Vagina (tissue), 2 donors: Measurements from ENCODE around the gene EPHB1. TPM values are rescaled to one million over a fixed set of nuclear protein-coding genes. Genes with fewer than 3 reads are reported as not detected.

ENCODE experiments used
- DNase-seq, 2 donors: peaks; one replicate each; pipeline ENCODE4 v3.0.0-alpha.2; 2017; ENCODE audit errors: extremely low spot score in 2 of 2
- H3K27ac ChIP-seq: fragments of 200-600 bp; sonication (generic); one replicate; pipeline ENCODE4 v1.5.1; 2019
- H3K27me3 ChIP-seq: fragments of 200-600 bp; sonication (generic); one replicate; pipeline ENCODE4 v1.5.1; 2019
- H3K36me3 ChIP-seq, 2 donors: fragments of 200-600 bp; sonication (generic); one replicate each; pipeline ENCODE4 v1.5.1; 2017 to 2019
- H3K4me1 ChIP-seq: fragments of 200-600 bp; sonication (generic); one replicate; pipeline ENCODE4 v1.5.1; 2019
- H3K4me3 ChIP-seq, 2 donors: fragments of 200-600 bp; sonication (generic); 1 replicate in 1 of 2; 2 replicates in 1 of 2; pipeline ENCODE4 v1.5.1; 2016 to 2019
- H3K9me3 ChIP-seq: fragments of 200-600 bp; sonication (generic); one replicate; pipeline ENCODE4 v1.5.1; 2019
- CTCF ChIP-seq, 3 experiments: fragments of 450-650 bp in 2 of 3; fragments of 200-600 bp in 1 of 3; sonication (generic) in 1 of 3; IDR thresholded peaks; one replicate each; pipeline ENCODE4 v1.5.1; 2017 to 2019; ENCODE audit warnings: antibody characterized with exemption in 3 of 3, mild to moderate bottlenecking in 2 of 3, moderate library complexity in 2 of 3
- POLR2A ChIP-seq, 2 donors: fragments of 450-650 bp; IDR thresholded peaks; one replicate each; pipeline ENCODE4 v1.6.1; 2017; ENCODE audit warnings: antibody characterized with exemption in 2 of 2, mild to moderate bottlenecking in 2 of 2, moderate library complexity in 2 of 2
- POLR2AphosphoS5 ChIP-seq, 2 donors: sonication (generic); formaldehyde crosslinking; IDR thresholded peaks; one replicate each; pipeline ENCODE4 v1.9.0; 2017; ENCODE audit warnings: antibody characterized with exemption in 2 of 2, mild to moderate bottlenecking in 2 of 2, low read depth in 1 of 2; ENCODE audit not compliant: insufficient read depth in 1 of 2
- intact Hi-C: fragments of 100-400 bp; cut with DNase I; formaldehyde crosslinking; loops from one replicate; pipeline ENCODE4 v1.15.1; 2023
- total RNA-seq: library from RNA; depleted of rRNA; stranded (reverse); fragments of >200 nt; gene quantifications from one replicate; pipeline ENCODE4 v1.2.3, GENCODE V29; 2016

Gene EPHB1
- total RNA-seq, 1 donor from 2014 or later: 2.2 TPM

- Histone ChIP-seq H3K27me3 (no peaks in the 10 kb centered on the region), H3K4me1 (no peaks in the 10 kb centered on the region), H3K27ac (no peak overlapping the region), H3K4me3 (no peak overlapping the region), H3K36me3 (no peaks in the 10 kb centered on the region), H3K9me3 (no peaks in the 10 kb centered on the region)
- intact Hi-C loops: no loop called here
- no peak for TF ChIP-seq POLR2AphosphoS5 (IDR thresholded peaks at IDR 0.05; ENCODE audit: insufficient read depth in 1 of 2, low read depth in 1 of 2)
- TF ChIP-seq CTCF (IDR thresholded peaks at IDR 0.05): no peak
- no peak for TF ChIP-seq POLR2A (IDR thresholded peaks at IDR 0.05)
- no peak for DNase-seq
These were observed 101.6 kb downstream of the EPHB1 start for GRCh38 chr3:134896696-134897095.

DNA sequence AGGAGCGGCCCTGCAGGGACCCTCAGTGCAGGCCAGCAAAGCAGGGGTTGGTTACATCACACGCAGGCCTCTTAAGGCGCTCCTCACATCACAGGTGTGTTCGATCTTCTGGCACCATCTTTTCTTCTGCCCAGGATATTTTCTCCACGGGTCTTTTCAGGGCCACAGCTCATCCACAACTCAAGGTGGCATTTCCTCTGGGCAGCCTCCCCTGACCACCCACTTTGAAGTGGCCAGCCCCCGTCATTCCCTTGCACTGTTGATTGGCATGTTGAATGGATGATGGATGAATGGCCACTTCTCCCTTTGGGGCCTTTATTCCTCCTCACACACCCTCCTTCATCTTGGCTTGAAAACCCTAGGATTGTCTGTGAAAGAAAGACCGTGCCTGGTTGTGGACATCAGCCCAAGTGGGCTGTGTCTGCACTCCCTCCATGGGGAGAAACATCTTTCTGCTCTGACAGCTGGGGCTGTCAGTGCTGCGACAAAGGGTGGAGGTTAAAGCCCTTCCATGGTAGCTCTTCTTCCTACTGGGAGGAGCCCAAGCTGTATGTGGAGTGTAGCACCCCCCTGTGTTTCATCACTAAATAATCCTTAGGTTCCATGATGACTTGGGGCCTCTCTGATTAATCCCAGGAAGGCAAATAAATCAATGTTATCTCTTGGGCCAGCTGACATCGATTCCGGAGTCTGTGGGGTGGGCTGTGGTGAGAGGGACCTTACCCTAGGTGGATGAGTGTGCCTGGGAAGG is 102.5 kb downstream of the EPHB1 start:
- Histone ChIP-seq H3K9me3 (no peaks in the 10 kb centered on the region), H3K4me1 (no peaks in the 10 kb centered on the region), H3K27ac (no peak overlapping the region), H3K27me3 (no peaks in the 10 kb centered on the region), H3K36me3 (no peaks in the 10 kb centered on the region), H3K4me3 (no peak overlapping the region)
- TF ChIP-seq POLR2A (IDR thresholded peaks at IDR 0.05) (no peak), POLR2AphosphoS5 (IDR thresholded peaks at IDR 0.05; ENCODE audit: insufficient read depth in 1 of 2, low read depth in 1 of 2) (no peak), CTCF (IDR thresholded peaks at IDR 0.05) (no peak)
- intact Hi-C loops: no loop called here
- no peak for DNase-seq

DNA sequence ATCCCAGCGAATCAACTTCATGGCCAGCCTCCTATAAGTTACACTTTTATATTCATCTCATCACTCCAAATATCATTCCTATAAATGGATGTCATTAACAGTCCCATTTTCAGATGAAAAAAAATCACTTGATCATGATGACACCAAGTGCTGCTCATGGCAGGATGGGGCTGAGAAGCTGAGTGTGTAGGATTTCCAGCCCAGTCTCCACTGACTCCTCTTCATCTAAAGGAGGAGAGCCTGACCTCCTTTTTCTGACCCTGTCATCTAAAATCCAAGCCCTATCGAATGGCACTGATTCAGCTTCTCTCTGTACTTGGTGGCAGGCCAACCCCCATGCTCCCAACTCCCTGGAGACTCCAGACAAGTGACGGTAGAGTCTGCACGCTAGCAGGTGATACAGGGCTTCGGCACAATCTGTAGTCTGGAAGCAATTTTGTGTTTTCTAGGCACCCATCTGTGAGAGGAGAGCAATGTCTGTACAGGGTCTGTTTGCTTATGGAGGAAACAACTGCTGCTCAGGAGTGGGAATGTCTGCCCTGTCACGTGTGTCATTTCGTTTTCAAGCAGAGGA is 103.2 kb downstream of the EPHB1 start:
- Histone ChIP-seq H3K27me3 (no peaks in the 10 kb centered on the region), H3K4me1 (no peaks in the 10 kb centered on the region), H3K4me3 (no peak overlapping the region), H3K9me3 (no peaks in the 10 kb centered on the region), H3K27ac (no peak overlapping the region), H3K36me3 (no peaks in the 10 kb centered on the region)
- TF ChIP-seq CTCF (IDR thresholded peaks at IDR 0.05): no peak
- no peak for TF ChIP-seq POLR2AphosphoS5 (IDR thresholded peaks at IDR 0.05; ENCODE audit: insufficient read depth in 1 of 2, low read depth in 1 of 2)
- no peak for TF ChIP-seq POLR2A (IDR thresholded peaks at IDR 0.05)
- intact Hi-C loops: no loop called here
- no peak for DNase-seq

- no peaks in the 10 kb centered on the region for H3K9me3 ChIP-seq
- no peaks in the 10 kb centered on the region for H3K36me3 ChIP-seq
- no peak overlapping the region for H3K4me3 ChIP-seq
- DNase-seq: no peak
- intact Hi-C loops: no loop called here
- no peaks in the 10 kb centered on the region for H3K27me3 ChIP-seq
- peaks cover 6% of the 10 kb centered on the region for H3K4me1 ChIP-seq
- no peak overlapping the region for H3K27ac ChIP-seq
- TF ChIP-seq CTCF (IDR thresholded peaks at IDR 0.05): no peak
- TF ChIP-seq POLR2AphosphoS5 (IDR thresholded peaks at IDR 0.05; ENCODE audit: insufficient read depth in 1 of 2, low read depth in 1 of 2): no peak
- TF ChIP-seq POLR2A (IDR thresholded peaks at IDR 0.05): no peak
These were observed 104.7 kb downstream of the EPHB1 start for GRCh38 chr3:134899786-134900185.

- peaks cover 13% of the 10 kb centered on the region for H3K4me1 ChIP-seq
- no peaks in the 10 kb centered on the region for H3K36me3 ChIP-seq
- TF ChIP-seq POLR2A (IDR thresholded peaks at IDR 0.05) (no peak), CTCF (IDR thresholded peaks at IDR 0.05) (no peak), POLR2AphosphoS5 (IDR thresholded peaks at IDR 0.05; ENCODE audit: insufficient read depth in 1 of 2, low read depth in 1 of 2) (no peak)
- H3K27me3 ChIP-seq: no peaks in the 10 kb centered on the region
- DNase-seq: no peak
- H3K4me3 ChIP-seq: no peak overlapping the region
- intact Hi-C loops: no loop called here
- H3K27ac ChIP-seq: no peak overlapping the region
- H3K9me3 ChIP-seq: no peaks in the 10 kb centered on the region
These were observed 105.4 kb downstream of the EPHB1 start for GRCh38 chr3:134900482-134900881.
